Stimulated activated naive CD4-positive, alpha-beta T cell (primary cell): ENCODE measurements around the gene TNKS1BP1.
"Not testable (repeated sequence)": the region's sequence is repeated elsewhere in the genome, so short reads cannot be mapped to it uniquely, and the experiment has no call there.

Experiments
- DNase-seq, 6 experiments: peaks; one replicate each; lab custom pipeline; 2025; lab: John Stamatoyannopoulos, UW

The TNKS1BP1 gene

GRCh38 chr11:57324886-57325734 lies at the start of gene TNKS1BP1:
TNKS1BP1 (minus strand) TSS chr11:57324952; CDS start chr11:57321885, 3,067 bp downstream.
- DNase-seq = peak; percentile 83 to 95 (median 90)

- DNase-seq = no peak
Observed at GRCh38 chr11:57373146-57373545, 48.4 kb upstream of the TNKS1BP1 start.

- DNase-seq = no peak
Observed at GRCh38 chr11:57370941-57371340, 46.2 kb upstream of the TNKS1BP1 start.

DNA sequence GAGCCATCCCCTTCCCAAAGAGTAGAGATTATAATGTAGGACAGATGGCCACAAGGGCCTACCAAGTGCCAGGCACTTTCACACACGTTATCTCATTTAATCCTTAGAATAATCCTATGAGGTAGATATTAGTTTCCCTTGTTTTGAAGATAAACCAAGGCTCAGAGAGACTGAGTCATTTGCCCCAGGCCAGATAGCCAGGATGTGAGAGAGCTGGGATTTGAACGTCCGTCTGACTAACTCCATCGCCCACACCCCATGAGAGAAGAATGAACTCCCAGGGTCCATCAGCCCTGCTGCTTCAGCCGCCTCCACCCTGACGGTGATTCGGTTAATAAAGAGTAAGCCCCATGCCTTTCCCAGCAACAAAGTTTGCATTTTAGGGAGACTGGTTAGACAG lies 45.5 kb upstream of the TNKS1BP1 start:
- DNase-seq = no peak

- no peak for DNase-seq
Observed at GRCh38 chr11:57368845-57369232, 44.1 kb upstream of the TNKS1BP1 start.

- DNase-seq = no peak
Observed at GRCh38 chr11:57368106-57368844, 43.5 kb upstream of the TNKS1BP1 start.

DNA sequence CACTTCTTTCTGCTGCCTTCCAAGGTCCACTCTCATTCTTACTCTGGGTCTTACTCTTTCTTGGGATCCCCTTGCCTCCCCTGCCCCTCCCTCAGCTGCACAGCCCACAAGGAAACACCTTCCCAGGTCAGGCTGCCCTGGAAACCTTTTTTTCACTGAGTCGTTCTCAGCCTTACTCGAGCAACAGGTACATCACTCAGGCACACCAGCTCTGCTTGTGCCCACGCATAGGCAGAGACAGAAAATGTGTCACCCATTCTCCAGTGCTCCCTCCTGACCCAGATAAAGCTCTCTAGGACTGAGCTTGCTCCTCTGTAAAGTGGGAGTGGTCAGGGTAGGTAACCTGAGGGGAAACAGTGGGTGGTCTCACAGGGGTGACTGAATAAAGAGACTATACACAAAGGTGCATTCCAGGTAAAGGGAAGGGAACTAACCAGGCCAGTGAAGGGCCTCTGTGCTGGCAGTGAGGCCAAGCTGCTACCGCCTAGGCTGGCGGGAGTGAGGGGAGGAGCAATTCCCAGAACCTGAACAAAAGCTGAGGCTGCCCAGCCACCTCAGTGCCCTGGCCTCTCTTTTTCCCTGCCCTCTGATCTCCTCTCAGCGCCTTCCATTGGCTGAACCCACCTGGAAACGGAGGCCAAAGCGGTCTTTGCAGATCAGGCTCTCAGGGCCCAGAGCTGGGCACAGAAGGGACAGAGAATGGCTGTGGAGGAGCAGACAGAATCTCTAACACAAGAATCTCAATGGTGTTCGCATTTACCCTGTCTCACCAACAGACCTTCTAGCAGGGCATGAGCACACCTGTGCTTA lies 40.3 kb upstream of the TNKS1BP1 start:
- DNase-seq = no peak

DNA sequence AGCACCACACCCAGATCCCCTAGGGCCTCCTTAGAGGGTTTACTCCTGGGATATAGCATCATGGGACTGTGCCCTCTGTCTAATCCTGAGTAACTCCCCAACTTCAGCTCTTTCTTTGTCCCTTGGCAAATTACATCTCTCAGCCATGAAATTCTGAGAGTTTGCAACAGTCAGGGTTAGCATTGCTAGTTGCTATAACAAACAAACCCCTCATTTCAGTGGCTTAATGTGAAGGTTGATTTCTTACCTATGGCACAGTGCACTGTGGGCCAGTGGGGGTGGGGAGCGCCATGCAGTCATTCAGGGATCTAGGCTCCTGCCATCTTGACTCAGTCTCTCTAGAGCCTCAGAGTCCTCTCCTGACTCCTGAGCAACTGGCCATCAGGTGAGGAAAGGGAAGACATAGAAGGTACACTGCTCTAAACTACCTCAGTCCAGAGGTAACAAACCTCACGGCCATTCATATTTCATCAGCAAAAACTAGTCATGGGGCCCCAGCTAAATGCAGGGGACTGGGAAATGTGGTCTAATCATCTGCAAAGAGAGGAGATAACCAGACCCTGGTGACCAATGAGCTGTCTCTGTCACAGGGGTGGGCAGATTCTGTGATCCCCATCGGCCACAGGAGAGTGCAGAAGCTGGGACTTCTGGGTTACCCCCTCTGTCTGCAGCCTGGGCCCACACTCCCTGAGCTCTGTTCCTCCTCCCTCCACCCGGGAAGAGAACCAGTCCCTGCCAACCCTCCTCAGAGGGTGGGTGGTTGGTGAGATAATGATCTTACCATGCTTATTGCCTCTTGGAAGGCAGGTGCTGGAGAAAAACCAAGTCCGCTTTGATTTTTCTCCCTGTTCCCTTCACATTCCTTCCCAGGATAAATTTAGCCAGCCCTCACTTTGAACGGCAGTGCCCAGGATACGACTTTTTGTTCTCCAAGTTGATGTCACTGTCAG lies 38.7 kb upstream of the TNKS1BP1 start:
- no peak for DNase-seq

DNA sequence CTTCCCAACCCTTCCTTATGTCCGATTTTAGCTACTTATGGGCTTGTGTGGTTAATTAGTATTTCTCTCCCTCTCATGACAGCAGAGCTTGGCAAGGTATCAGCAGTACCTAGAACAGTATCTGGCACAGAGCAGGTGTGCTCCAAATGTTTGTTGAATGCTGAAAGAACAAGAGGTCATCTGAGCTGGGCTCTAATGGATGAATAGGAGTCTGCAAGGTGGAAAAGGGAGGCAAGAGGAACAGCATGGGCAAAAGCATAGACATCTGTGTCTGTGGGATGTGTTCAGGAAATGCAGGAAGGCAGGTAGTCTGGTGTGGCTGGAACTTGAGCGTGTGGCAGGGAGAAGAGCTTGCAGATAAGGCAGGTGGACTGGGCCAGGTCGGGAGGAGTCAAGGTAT lies 37.2 kb upstream of the TNKS1BP1 start:
- no peak for DNase-seq

DNA sequence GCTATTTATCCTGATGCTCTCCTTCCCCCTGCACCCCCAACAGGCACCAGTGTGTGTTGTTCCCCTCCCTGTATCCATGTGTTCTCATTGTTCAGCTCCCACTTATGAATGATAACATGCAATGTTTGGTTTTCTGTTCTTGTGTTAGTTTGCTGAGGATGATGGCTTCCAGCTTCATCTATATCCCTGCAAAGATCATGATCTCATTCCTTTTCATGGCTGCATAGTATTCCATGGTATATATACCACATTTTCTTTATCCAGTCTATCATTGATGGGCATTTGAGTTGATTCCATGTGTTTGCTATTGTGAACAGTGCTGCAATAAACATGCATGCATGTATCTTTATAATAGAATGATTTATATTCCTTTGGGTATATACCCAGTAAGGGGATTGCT lies 36.7 kb upstream of the TNKS1BP1 start:
- DNase-seq = not testable (repeated sequence)

- DNase-seq = no peak
Observed at GRCh38 chr11:57360991-57361390, 36.2 kb upstream of the TNKS1BP1 start.

- no peak for DNase-seq
Observed at GRCh38 chr11:57359896-57360690, 35.3 kb upstream of the TNKS1BP1 start.

DNA sequence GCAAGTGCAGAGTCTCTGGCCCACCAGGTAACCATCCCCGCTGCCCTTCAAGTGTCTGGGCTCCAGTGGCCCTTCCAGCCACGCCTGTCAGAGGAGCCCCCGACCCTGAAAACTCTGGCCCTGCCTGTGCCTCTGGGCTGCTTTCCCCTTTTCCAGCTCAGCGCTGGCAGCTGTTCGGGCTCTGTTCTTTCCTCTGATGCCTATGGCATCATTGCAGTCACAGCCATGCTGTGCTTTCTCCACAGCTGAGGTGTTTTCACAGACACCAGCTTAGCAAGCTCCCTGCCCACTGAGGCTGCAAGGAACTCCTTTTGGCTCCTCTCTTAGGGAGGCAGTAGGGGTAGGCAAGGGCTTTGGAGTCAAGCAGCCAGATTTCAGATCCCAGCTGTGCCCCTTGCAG lies 34.6 kb upstream of the TNKS1BP1 start:
- DNase-seq = no peak

DNA sequence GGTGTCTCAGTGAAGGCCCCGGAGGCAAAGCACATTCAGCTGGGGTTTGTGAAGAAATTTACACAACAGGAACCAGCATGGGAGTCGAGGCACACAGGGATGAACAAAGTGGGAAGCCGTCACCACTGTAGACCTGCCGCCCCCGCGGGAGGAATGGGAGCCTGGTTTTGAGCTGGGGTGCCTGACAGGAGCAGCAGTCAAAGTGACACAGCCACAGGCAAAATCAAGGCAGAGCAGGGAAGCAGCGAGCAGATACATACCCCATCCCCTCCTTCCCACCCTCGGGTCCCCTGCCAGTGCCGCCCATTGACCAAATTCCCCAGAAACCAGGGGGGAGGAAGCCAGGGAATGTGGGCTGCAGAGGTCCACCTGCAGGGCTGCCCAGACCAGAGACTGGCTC lies 34.2 kb upstream of the TNKS1BP1 start:
- no peak for DNase-seq

DNA sequence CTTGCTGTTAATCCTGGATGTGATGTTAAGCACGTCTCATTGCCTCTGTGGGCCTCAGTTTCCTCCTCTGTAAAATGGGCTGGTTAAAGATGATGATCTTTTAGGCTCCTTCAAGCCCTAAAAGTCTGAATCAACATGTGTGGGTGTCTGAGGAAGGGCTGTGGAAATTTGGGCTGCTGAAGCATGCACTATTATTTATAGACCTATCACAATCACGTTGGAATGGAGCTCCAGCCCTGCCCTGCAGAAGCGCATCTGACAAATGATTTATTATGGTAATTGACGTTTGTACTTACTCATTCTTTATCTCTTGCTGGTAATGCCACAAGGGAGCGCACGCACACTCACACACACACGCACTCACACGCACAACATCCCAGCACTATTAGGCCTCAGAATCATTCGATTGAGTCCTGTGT lies 33.8 kb upstream of the TNKS1BP1 start:
- DNase-seq = no peak

DNA sequence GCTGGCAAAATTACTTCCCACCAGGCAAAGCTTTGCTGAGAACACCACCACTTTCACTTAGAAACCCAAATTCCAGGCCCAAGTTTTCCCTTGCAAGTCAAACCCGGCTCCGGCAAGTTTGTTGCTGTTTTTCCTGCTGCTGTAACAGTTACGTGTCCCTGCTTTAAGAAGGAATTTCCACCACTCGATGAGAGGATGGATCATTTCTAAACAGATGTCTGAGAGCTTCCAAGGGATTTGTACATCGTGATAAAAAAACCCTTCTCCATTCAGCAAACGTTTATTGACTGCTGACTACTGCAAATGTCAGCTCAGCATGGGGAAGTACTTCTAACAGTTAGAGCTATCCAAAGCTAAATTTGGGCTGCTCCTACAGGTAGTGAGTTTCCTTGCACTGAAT lies 33.1 kb upstream of the TNKS1BP1 start:
- no peak for DNase-seq

DNA sequence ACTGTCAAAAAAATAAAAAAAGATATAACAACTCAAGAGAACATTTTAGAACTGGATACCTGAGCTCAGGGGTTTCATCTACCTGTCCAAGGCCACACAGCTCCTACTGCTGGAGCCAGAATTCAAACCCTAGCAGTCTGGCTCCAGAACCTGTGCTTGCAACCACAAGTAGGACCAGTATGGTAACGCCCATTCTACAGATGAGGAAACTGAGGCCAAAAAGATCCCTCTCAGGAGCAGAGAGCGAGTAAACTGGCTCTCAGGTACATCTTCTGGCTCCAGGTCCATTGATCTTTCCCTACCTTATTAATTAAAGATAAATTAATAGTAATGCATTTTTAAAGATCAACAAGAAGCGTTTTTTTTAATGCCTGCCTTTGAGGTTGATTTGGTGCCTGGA lies 32.6 kb upstream of the TNKS1BP1 start:
- DNase-seq = no peak

DNA sequence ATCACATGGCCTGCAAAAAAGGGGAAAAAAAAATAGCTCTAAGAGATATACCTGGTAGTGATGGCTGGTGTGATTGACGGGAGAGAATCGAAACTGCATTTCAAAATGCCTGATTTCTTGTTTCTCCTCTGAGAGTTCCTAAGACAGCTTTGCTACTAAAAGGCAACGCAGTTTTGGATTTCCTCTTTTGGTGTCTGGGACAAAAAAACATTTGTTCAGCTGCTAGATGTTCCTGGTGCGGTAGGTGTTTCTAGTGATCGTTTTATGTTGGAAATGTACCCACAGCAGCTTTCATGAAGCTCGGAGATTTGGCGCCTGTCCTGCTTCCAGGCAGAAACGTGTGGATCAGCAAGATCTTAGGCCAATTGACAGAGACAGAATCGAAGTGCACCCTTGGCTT lies 31.5 kb upstream of the TNKS1BP1 start:
- DNase-seq = no peak

- no peak for DNase-seq
Observed at GRCh38 chr11:57354699-57355098, 29.9 kb upstream of the TNKS1BP1 start.

- no peak for DNase-seq
Observed at GRCh38 chr11:57353852-57354251, 29.1 kb upstream of the TNKS1BP1 start.
